Loucy (cell line): ENCODE data around the gene RPS6KA2.

Experiments
- H2AFZ ChIP-seq: fragments of 200-600 bp; sonication (generic); 2 replicates; pipeline ENCODE4 v1.6.0; 2016; ENCODE audit warnings: antibody characterized with exemption, mild to moderate bottlenecking, low read length, moderate library complexity
- H3F3A ChIP-seq: fragments of 200-600 bp; 2 replicates; pipeline ENCODE4 v1.6.0; 2016; ENCODE audit warnings: antibody characterized with exemption, low read depth, mild to moderate bottlenecking
- H3K27me3 ChIP-seq: fragments of 200-600 bp; sonication (generic); 2 replicates; pipeline ENCODE4 v1.6.1; 2014; ENCODE audit warnings: low read length, mild to moderate bottlenecking; ENCODE audit not compliant: insufficient read depth, poor library complexity, severe bottlenecking
- H3K36me3 ChIP-seq: fragments of 200-600 bp; sonication (generic); 2 replicates; pipeline ENCODE4 v1.6.1; 2016; ENCODE audit warnings: low read length; ENCODE audit not compliant: insufficient read depth
- H3K4me1 ChIP-seq: fragments of 200-600 bp; sonication (generic); 2 replicates; pipeline ENCODE4 v1.5.1; 2014; ENCODE audit warnings: low read length, mild to moderate bottlenecking; ENCODE audit not compliant: insufficient read depth, poor library complexity, severe bottlenecking
- H3K4me2 ChIP-seq: fragments of 200-600 bp; sonication (generic); 2 replicates; pipeline ENCODE4 v1.6.0; 2014; ENCODE audit warnings: antibody characterized with exemption, low read length, low read depth, mild to moderate bottlenecking; ENCODE audit not compliant: poor library complexity, severe bottlenecking
- H3K4me3 ChIP-seq: fragments of 200-600 bp; sonication (generic); 2 replicates; pipeline ENCODE4 v1.5.1; 2014; ENCODE audit warnings: low read length, mild to moderate bottlenecking, mixed read lengths; ENCODE audit not compliant: poor library complexity, severe bottlenecking
- H3K79me2 ChIP-seq: fragments of 200-600 bp; sonication (generic); 2 replicates; pipeline ENCODE4 v1.6.1; 2014; ENCODE audit warnings: low read length; ENCODE audit not compliant: insufficient read depth
- H3K9ac ChIP-seq: fragments of 200-600 bp; sonication (generic); 2 replicates; pipeline ENCODE4 v1.6.0; 2014; ENCODE audit warnings: mild to moderate bottlenecking, low read depth, low read length, moderate library complexity; ENCODE audit not compliant: poor library complexity, severe bottlenecking
- H3K9me2 ChIP-seq: fragments of 200-600 bp; sonication (generic); replicated peaks from 2 replicates; pipeline ENCODE4 v1.6.1; 2016; ENCODE audit warnings: low read depth, low read length, mixed read lengths
- H3K9me3 ChIP-seq: fragments of 200-600 bp; sonication (generic); 2 replicates; pipeline ENCODE4 v1.6.1; 2014; ENCODE audit warnings: mild to moderate bottlenecking, antibody characterized with exemption, low read length, low read depth; ENCODE audit not compliant: insufficient read depth
- H4K20me1 ChIP-seq: fragments of 200-600 bp; sonication (generic); 2 replicates; pipeline ENCODE4 v1.6.0; 2014; ENCODE audit warnings: antibody characterized with exemption, low read length, mild to moderate bottlenecking; ENCODE audit not compliant: insufficient read depth, poor library complexity, severe bottlenecking
- EZH2phosphoT487 ChIP-seq: fragments of 200-600 bp; IDR thresholded peaks from 2 replicates; pipeline ENCODE4 v1.6.1; 2018; ENCODE audit warnings: antibody characterized with exemption, mild to moderate bottlenecking, moderate library complexity, borderline replicate concordance
- TF ChIP-seq, protein P1 (sequence below): fragments of 200-600 bp; sonication (generic); conservative IDR thresholded peaks from 2 replicates; pipeline ENCODE4 v1.5.1; 2014; ENCODE audit warnings: mild to moderate bottlenecking, antibody characterized with exemption, low read length

Gene RPS6KA2

DNA sequence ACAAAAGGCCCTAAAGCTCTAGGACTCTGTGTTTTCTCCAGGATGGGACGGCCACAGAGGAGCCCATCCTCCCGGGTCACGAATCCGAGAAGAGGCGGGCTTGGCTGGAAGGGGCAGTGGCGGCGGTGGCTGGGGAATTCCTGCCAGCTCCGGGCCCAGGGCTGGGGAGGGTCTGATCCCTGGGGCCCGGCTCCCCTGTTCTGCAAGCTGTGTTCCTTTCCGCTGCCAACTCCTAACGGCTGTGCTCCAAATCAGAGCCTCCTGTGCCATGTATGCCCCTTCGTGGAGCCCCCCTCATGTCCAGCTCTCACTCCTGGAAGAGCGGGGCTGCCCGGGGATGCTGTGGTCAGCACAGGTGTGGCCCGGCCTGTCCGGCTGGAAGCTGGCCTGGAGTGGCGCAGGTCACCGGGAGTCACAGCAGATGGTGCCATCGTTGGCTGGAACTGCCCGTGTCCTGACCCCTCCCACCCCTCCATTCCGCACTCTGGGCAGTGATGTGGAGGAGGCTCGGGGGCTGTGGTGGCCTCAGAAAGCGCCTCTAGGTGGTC lies 156.1 kb downstream of the RPS6KA2 start:
- Histone ChIP-seq H3K4me3 (no peak overlapping the region), H3K79me2 (no peaks in the 10 kb centered on the region), H3K4me2 (no peak overlapping the region), H3K9me3 (no peaks in the 10 kb centered on the region), H3K9ac (no peak overlapping the region), H3F3A (no peaks in the 10 kb centered on the region), H2AFZ (no peak overlapping the region), H3K9me2 (no peaks in the 10 kb centered on the region), H3K4me1 (no peaks in the 10 kb centered on the region), H3K36me3 (no peaks in the 10 kb centered on the region), H3K27me3 (no peaks in the 10 kb centered on the region), H4K20me1 (no peaks in the 10 kb centered on the region)
- TF ChIP-seq, protein P1, sequence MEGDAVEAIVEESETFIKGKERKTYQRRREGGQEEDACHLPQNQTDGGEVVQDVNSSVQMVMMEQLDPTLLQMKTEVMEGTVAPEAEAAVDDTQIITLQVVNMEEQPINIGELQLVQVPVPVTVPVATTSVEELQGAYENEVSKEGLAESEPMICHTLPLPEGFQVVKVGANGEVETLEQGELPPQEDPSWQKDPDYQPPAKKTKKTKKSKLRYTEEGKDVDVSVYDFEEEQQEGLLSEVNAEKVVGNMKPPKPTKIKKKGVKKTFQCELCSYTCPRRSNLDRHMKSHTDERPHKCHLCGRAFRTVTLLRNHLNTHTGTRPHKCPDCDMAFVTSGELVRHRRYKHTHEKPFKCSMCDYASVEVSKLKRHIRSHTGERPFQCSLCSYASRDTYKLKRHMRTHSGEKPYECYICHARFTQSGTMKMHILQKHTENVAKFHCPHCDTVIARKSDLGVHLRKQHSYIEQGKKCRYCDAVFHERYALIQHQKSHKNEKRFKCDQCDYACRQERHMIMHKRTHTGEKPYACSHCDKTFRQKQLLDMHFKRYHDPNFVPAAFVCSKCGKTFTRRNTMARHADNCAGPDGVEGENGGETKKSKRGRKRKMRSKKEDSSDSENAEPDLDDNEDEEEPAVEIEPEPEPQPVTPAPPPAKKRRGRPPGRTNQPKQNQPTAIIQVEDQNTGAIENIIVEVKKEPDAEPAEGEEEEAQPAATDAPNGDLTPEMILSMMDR, result no peak
- TF ChIP-seq EZH2phosphoT487, result no peak

DNA sequence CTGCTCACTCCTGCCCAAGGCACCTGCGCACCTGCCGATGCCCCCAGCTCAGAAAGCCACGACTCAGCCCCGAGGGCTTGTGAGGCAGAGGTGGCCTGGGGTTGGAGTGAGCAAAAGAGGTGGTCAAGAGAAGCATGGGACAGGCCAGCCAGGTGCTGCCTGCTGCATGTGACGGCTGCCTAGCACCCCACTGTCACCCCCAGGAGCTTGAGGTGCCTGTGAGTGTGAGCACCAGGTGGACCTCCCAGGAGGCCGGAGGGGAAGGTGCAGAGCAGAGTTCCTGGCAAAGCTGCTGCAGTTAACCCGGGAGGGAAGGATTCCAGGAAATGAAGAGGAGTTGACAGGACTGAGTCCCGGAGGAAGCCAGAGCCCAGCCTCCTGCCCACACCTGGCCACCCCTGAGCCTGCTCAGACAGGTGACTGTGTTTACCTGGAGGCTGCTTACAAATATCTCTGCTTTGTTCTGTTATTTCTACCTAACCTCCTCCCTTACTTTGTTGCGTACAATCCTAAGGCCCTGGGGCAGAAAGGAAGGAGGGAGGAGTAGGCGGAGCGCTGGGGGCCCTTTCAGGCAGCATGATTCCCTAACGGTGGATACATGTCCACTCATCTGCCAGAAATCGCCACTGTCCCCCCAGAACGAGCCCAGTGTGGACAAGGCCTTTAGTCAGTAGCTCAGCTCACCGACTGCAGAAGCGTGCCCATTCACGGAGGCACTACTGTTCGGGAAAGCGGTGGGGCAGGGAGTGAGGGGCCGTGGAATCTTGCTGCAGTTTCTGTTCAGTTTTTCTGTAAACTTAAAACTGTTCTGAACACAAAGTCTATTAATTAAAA lies 156.8 kb downstream of the RPS6KA2 start:
- Histone ChIP-seq H3K79me2 (no peaks in the 10 kb centered on the region), H3K36me3 (no peaks in the 10 kb centered on the region), H3K27me3 (no peaks in the 10 kb centered on the region), H2AFZ (no peak overlapping the region), H3K9me3 (no peaks in the 10 kb centered on the region), H3K4me2 (no peak overlapping the region), H3F3A (no peaks in the 10 kb centered on the region), H3K9me2 (no peaks in the 10 kb centered on the region), H3K9ac (no peak overlapping the region), H3K4me3 (no peak overlapping the region), H4K20me1 (no peaks in the 10 kb centered on the region), H3K4me1 (no peaks in the 10 kb centered on the region)
- no peak for TF ChIP-seq EZH2phosphoT487
- TF ChIP-seq, protein P1, result no peak

DNA sequence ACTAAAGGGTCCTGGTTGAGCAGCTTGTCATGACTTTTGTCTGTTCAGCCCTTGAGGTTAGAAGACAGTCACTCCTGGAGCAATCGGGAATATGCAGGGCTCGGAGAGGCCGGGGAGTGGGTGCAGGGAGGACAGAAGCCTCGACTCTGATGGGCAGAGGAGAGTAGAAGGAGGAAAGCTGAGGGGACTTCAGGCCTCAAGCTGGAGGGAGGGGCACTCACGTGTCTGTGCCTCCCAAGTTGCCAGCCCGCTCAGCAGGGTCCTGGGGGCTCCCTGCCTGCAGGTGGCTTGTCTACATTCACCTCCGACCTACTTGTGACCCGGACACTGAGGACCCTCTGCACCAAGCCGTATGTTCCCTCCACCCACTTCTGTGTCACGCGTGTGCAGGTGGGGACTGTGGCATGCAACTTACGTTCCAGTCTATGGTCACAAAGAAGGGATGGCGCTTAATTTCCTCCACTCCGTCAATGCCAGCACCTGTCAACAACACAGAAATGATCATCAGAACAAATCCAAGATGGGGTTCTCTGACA lies 157.6 kb downstream of the RPS6KA2 start:
- Histone ChIP-seq H3K79me2 (no peaks in the 10 kb centered on the region), H3K4me1 (no peaks in the 10 kb centered on the region), H3K36me3 (no peaks in the 10 kb centered on the region), H2AFZ (no peak overlapping the region), H3K27me3 (no peaks in the 10 kb centered on the region), H3K9me3 (no peaks in the 10 kb centered on the region), H3F3A (no peaks in the 10 kb centered on the region), H4K20me1 (no peaks in the 10 kb centered on the region), H3K9me2 (no peaks in the 10 kb centered on the region), H3K4me3 (no peak overlapping the region), H3K4me2 (no peak overlapping the region), H3K9ac (no peak overlapping the region)
- TF ChIP-seq EZH2phosphoT487, result no peak
- TF ChIP-seq, protein P1, result no peak
